Bone marrow (tissue), 2 donors: Measurements from ENCODE around the gene UGT2A2.
"Not testable (repeated sequence)": the region's sequence is repeated elsewhere in the genome, so short reads cannot be mapped to it uniquely, and the experiment has no call there.

Source experiments
- DNase-seq, 2 donors: peaks; one replicate each; lab custom pipeline; 2025; lab: John Stamatoyannopoulos, UW

UGT2A2 gene

GRCh38 chr4:69639542-69639941 lies at the start of gene UGT2A2:
Gene UGT2A2 (minus strand): TSS chr4:69639642. CDS start chr4:69639640, 2 bp downstream.
- DNase-seq = no peak

GRCh38 chr4:69684804-69685203 lies 45.4 kb upstream of the UGT2A2 start:
- DNase-seq = no peak

- no peak for DNase-seq
Measured at GRCh38 chr4:69668680-69669079, 29.2 kb upstream of the UGT2A2 start.

DNA sequence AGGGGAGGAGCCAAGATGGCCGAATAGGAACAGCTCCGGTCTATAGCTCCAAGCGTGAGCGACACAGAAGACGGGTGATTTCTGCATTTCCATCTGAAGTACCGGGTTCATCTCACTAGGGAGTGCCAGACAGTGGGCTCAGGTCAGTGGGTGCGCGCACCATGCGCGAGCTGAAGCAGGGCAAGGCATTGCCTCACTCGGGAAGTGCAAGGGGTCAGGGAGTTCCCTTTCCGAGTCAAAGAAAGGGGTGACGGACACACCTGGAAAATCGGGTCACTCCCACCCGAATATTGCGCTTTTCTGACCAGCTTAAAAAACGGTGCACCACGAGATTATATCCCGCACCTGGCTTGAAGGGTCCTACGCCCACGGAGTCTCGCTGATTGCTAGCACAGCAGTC lies 24.6 kb upstream of the UGT2A2 start:
- DNase-seq = not testable (repeated sequence)

DNA sequence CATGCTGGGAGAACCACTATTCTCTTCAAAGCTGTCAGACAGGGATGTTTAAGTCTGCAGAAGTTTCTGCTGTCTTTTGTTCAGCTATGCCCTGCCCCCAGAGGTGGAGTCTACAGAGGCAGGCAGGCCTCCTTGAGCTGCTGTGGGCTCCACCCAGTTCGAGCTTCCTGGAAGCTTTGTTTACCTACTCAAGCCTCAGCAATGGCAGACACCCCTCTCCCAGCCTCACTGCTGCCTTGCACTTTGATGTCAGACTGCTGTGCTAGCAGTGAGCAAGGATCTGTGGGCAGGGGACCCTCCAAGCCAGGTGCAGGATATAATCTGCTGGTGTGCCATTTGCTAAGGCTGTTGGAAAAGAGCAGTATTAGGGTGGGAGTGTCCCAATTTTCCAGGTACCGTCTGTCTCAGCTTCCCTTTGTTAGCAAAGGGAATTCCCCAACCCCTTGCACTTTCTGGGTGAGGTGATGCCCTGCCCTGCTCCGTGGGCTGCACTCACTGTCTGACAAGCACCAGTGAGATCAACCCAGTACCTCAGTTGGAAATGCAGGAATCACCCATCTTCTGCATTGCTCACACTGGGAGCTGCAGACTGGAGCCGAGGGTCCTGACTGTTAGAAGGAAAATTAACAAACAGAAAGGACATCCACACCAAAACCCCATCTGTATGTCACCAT lies 21.8 kb upstream of the UGT2A2 start:
- DNase-seq = not testable (repeated sequence)

DNA sequence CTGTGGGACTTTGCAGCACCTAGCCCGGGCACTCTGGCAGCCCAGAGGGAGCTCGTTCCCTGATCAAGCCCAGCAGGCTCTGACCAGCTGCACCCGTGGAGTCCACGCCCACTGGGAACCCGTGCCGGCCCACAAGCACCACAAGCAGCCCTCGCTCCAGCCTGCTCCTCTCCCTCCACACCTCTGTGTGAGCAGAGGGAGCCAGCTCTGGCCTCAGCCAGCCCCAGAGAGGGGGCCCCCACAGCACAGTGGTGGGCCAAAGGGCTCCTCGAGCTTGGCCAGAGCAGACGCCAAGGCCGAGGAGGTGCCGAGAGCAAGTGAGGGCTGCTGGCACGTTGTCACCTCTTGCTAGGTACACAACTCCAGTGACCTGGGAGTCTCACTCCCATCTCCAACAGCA lies 18.7 kb upstream of the UGT2A2 start:
- DNase-seq = no peak

DNA sequence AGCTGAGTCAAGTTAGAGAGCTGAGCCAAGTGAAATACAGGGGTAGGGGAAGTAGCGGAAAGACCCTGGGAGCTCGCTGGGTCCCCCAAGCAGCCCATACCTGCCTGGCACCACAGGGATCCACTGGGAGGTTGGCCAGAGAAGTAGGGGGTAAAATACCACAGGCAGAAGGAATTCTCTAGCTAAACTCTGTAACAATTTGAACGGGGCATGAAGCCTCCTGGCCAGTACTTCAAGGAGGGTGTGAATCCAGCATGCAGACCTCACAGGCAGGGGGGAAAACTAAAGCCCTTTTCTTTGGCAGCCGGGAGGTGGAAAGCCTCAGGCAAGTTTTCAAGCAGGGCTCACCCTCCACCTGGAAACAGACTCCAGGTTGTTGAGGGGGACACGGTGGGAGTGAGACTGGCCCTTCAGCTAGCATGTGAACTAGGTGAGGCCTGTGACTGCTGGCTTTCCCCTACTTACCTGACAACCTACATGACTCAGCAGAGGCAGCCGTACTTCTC lies 17.3 kb upstream of the UGT2A2 start:
- DNase-seq = no peak

GRCh38 chr4:69653147-69653546 lies 13.7 kb upstream of the UGT2A2 start, which contains the start of gene UGT2A1:
Gene UGT2A1 (minus strand): TSS chr4:69653247. CDS start chr4:69647644, 5,603 bp downstream.
- DNase-seq = no peak

DNA sequence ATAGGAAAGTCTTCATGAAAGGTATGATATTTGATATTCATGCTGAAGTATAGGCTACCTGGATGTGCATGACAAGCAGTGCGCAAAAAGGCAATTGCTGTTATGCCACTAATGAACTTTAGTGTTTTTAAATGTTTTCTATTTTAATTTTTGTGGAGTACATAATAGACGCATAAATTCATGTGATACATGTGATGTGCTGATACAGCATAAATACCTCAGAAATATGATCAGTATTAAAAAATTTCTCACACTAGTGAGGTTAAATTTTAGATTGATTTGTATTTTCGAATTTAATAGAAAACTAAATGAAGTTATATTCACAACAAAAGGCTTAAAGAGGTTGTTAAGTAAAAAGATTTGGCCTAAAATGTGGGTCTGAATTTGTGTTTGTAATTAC lies 11.4 kb upstream of the UGT2A2 start:
- no peak for DNase-seq

DNA sequence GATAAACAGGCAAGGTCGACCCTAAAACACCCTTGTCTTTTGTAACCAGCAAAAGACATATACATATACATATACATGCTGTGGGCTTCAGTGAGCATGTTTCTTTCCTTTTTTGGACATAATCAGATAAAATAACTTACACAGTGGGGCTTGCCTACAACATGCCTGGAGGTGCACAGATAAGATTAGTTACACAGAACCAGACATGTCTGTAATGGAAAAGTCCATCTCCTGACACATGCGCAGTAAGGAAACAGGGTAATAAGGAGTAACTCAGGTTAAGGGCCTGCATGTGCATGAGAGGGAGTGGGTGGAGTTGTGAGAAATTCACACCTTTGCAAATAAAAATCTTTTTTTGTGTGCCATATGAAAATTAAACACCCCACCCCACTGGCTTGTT lies 10.2 kb upstream of the UGT2A2 start:
- no peak for DNase-seq

DNA sequence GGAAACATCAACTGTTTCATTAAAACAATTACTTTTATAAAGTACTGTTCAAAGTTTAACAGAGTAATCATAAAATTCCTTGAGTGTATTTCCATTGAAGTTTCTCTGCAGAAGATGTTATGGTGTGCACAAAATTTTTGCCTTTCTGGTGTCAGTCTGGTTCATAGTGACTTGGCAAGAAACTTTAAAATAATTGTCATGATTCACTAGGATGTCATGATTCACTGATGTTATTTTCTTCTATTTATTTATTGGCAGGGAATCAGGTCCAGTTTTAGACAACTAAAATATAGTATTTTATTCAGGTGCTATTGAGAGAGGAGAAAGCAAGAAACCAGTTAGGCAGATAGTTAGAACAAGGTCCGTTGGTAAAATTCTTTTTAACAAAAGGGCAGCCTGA lies 9.8 kb upstream of the UGT2A2 start:
- no peak for DNase-seq

GRCh38 chr4:69642961-69643360 lies 3.5 kb upstream of the UGT2A2 start:
- no peak for DNase-seq

DNA sequence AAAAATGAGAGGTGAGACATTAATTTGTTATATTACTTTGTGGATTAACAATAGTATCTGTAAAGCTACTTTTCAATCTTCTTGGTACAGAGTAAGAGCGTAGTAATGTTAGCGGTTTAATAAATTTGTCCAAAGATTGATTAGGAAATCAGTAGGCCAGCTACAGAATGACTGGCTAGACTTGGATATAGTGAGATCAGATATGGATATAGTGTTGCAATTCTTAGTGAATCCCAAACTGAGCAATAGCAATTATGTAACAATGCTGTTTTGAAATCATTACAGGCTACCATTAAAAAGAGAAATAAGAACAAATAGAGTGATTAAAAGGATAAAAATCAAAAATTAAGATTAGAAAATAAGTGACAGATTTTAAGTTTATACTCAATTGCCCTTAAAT lies 847 bp upstream of the UGT2A2 start:
- no peak for DNase-seq

DNA sequence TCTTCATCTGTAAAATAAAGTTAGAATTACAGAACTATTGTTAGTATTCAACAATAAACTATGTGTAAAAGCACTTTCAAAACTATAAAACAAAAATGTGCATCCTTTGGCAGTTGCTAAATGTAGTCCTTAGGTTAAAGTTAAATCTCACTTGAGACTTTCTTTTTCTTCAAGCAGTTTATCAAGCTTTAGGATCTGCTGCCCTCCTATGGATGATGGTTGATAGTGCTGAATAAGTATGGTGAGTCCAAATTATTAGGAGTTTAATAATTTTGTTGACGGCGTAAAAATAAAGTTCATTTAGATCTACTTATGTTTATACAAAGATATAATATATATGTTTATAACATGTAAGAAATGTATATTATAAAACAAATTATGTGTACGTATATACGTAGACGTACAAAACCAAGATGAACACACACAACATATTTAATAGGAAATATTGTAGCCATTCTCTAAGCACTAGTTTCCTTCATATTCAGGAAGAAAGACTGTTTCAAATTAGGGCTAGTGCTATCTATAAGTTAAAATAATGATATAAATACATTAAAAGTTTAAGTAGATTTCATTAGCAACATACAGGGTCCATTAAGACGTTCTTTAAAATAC lies 22.3 kb downstream of the UGT2A2 start:
- DNase-seq = no peak

GRCh38 chr4:69610484-69610883 lies 29.0 kb downstream of the UGT2A2 start:
- DNase-seq = no peak

DNA sequence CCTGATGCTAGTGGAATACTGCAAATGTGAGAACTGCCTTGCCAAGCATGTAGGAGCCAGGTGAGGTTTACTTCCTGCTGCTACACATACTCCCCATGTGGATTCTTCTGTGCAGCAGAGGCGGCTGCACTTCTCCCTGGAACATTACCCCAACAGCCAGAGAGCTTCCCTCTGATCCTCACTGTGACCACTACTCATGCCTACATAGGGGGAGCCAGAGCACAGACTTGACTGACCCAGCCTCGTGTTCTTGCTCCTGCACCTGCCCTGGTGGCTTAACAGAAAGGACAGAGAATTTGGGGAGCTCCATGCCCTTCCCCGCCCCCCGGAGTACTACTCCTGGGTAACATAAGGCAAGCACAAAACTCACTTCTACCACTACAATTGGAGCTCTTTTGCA lies 38.4 kb downstream of the UGT2A2 start:
- DNase-seq = no peak

DNA sequence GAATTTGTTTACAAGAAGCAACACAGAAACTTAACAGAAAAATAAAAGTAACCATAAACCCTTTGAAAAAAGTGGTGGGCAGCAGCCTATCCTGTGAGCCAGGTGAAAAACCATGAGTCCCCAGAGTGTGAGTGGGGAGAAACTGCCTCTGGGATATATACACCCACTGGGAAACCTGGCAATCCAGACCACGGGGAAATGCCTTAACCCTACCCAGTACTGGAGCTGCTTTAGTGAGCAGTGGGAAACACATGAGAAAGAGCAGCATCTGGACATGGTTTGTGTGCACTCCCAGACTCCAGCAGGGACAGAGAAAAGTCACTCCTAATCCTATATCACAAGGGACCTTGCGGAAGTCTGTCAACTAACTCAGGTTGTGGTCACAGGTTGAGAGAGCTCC lies 39.4 kb downstream of the UGT2A2 start:
- DNase-seq = no peak

DNA sequence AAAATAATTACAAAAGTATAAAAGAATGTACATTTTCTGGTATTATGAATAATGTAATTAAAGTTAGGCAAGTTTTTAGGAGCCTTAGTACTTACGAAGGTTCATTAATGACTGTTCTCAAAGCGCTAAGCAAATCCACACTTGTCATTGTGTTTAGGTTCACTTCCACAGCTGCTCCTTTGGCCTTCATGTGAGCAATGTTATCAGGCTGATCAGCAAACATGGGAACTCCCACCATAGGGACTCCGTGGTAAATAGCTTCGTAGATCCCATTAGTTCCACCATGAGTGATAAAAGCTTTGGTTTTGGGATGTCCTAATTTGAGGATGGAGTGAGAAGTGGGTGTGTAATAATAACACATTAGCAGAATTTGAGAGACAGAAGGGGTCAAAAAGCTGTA lies 45.1 kb downstream of the UGT2A2 start:
- no peak for DNase-seq

DNA sequence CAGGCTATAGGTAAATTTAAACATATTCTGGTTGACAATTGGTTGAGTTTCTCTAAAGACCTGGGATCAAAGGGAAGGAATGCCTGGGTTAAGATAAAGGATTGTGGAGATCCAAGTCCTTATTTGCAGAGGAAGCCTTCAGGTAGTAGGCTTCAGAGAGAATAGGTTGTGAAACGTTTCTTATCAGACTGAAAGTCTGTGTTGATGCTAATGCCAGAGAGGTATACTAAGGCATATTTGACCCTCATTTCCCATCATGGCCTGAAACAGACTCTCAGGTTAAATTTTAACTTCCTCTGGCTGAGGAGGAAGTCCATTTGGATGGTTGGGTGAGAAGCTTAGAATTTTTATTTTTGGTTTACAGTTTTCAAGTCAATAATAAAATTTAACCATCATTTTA lies 48.1 kb downstream of the UGT2A2 start:
- no peak for DNase-seq

GRCh38 chr4:69589884-69590283 lies 49.6 kb downstream of the UGT2A2 start:
- no peak for DNase-seq

DNA sequence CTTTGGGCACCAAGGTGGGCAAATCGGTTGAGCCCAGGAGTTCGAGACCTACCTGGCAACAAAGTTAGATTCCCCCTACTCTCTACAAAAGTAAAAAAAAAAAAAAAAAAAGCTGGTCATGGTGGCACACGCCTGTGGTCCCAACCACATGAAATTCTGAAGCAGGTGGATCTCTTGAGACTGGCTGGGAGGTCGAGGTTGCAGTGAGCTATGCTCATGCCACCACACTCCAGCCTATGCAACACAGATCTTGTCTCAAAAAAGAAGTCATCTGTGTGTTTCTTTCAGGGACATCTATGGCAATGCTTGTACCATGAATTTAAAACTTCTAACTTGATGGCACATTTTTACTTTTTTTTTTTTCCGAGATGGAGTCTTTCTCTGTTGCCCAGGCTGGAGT lies 55.3 kb downstream of the UGT2A2 start:
- DNase-seq = no peak

GRCh38 chr4:69583543-69583942 lies 55.9 kb downstream of the UGT2A2 start:
- DNase-seq = no peak

DNA sequence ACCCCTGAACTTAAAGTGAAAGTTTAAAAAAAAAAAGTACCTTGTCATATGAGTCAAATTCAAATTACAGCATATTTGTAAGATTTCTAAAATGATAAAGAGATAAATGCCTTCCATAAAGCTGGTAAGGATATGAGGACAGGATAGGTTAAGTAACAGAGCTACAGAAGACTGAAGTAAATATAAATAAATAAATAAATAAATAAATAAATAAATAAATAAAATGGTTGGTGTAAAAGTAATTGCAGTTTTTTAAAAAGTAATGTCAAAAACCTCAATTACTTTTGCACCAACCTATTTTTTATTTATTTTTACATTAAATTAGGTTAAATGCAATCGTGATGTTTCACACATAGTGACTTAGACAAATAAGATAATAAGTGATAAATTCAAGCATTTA lies 62.2 kb downstream of the UGT2A2 start:
- DNase-seq = no peak
